A673 (cell line): ENCODE results near the gene NEO1. TPM values are rescaled to one million over a fixed set of nuclear protein-coding genes. Genes with fewer than 3 reads are reported as not detected.

Source experiments
- BruUV-seq: library from RNA; stranded (reverse); fragments of 400-500 nt; replicated peaks from 2 replicates; lab custom pipeline; 2021; lab: Mats Ljungman, UMichigan
- CTCF ChIA-PET: fragments of 300-600 bp; sonication (Branson Sonifier 250); formaldehyde crosslinking; loops from one replicate; lab custom pipeline; 2022; ENCODE audit warnings: antibody characterized with exemption; lab: Charles Lee
- POLR2A ChIA-PET: fragments of 300-600 bp; sonication (Branson Sonifier 250); formaldehyde crosslinking; loops from one replicate; lab custom pipeline; 2022; ENCODE audit warnings: antibody characterized with exemption; ENCODE audit not compliant: low non-redundant PET; lab: Charles Lee
- DNase-seq: peaks from one replicate; pipeline ENCODE4 v3.0.0-alpha.2; 2015; ENCODE audit warnings: low spot score
- H3K27ac ChIP-seq: fragments of 200-600 bp; sonication (generic); 2 replicates; pipeline ENCODE4 v1.5.1; 2016; ENCODE audit warnings: mixed run types, low read depth, mild to moderate bottlenecking, mixed read lengths, antibody characterized with exemption, low read length; ENCODE audit not compliant: poor library complexity, severe bottlenecking
- H3K27me3 ChIP-seq: fragments of 200-600 bp; sonication (generic); replicated peaks from 2 replicates; pipeline ENCODE4 v1.6.1; 2017; ENCODE audit warnings: mixed run types, low read depth, mild to moderate bottlenecking, mixed read lengths, antibody characterized with exemption, low read length; ENCODE audit not compliant: insufficient read depth, poor library complexity
- H3K36me3 ChIP-seq: fragments of 200-600 bp; sonication (generic); 2 replicates; pipeline ENCODE4 v1.6.1; 2016; ENCODE audit warnings: mixed run types, mild to moderate bottlenecking, mixed read lengths, antibody characterized with exemption, low read length; ENCODE audit not compliant: insufficient read depth, poor library complexity, severe bottlenecking
- H3K4me1 ChIP-seq: fragments of 200-600 bp; sonication (generic); 2 replicates; pipeline ENCODE4 v1.6.1; 2017; ENCODE audit warnings: mixed run types, mild to moderate bottlenecking, mixed read lengths, antibody characterized with exemption, low read length; ENCODE audit not compliant: insufficient read depth, poor library complexity, severe bottlenecking
- H3K4me3 ChIP-seq: fragments of 200-600 bp; sonication (generic); 2 replicates; pipeline ENCODE4 v1.5.1; 2016; ENCODE audit warnings: low read depth, mixed run types, mild to moderate bottlenecking, mixed read lengths, low read length; ENCODE audit not compliant: poor library complexity, severe bottlenecking
- H3K9me3 ChIP-seq: fragments of 200-600 bp; sonication (generic); 2 replicates; pipeline ENCODE4 v1.6.1; 2016; ENCODE audit warnings: mixed run types, low read depth, mild to moderate bottlenecking, mixed read lengths, antibody characterized with exemption, low read length; ENCODE audit not compliant: poor library complexity, severe bottlenecking
- EZH2 ChIP-seq: fragments of 200-600 bp; sonication (generic); IDR thresholded peaks from 2 replicates; pipeline ENCODE4 v1.6.1; 2017; ENCODE audit warnings: borderline replicate concordance, low read depth, mild to moderate bottlenecking, mixed read lengths, antibody characterized with exemption, low read length; ENCODE audit not compliant: poor library complexity, severe bottlenecking
- intact Hi-C: fragments of 100-400 bp; cut with micrococcal nuclease; formaldehyde crosslinking; loops from one replicate; pipeline ENCODE4 v1.10.0; 2022; ENCODE audit not compliant: unreplicated experiment
- total RNA-seq: library from RNA; stranded (reverse); gene quantifications from 2 replicates; pipeline ENCODE4 v1.2.3, GENCODE V29; 2021
- TF ChIP-seq, protein P1 (sequence below): fragments of 300-800, 200-600 bp; sonication (generic); conservative IDR thresholded peaks from 2 replicates; pipeline ENCODE4 v1.5.1; 2017; ENCODE audit warnings: low read depth, mild to moderate bottlenecking, antibody characterized with exemption, low read length, moderate library complexity, mixed read lengths

The NEO1 gene
- total RNA-seq, 1 experiment from 2014 or later, result 72.6 TPM

DNA sequence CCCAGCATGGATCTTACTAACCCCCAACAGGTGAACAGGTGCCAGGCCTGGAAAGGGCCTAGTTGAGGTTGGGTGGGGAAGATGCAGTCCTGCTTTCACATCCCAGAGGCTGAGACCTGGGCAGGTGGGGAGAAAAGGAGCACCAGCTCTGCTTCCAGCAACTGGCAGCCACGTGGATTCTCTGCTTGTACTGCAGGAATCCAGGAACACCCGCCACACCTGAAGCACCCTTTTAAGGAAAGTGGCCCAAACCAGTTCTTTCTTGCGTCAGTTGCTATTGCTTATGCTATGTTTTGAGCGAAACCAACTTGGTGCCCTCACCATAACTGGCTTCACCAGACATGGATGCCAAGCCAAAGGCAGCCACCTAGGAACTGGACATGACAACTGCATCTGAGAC is 28.1 kb upstream of the NEO1 start:
- ChIA-PET CTCF (no interaction called here), POLR2A (interaction anchor here (0.6 kb wide), 1 partner anchor 36 kb away, joined by 3 read pairs; no protein-coding TSS in a partner anchor)
- Histone ChIP-seq H3K27ac (no peak overlapping the region), H3K9me3 (no peaks in the 10 kb centered on the region), H3K4me3 (no peak overlapping the region), H3K36me3 (no peaks in the 10 kb centered on the region), H3K4me1 (no peaks in the 10 kb centered on the region), H3K27me3 (no peaks in the 10 kb centered on the region)
- intact Hi-C loops, result no loop called here
- DNase-seq, result no peak
- TF ChIP-seq, protein P1, sequence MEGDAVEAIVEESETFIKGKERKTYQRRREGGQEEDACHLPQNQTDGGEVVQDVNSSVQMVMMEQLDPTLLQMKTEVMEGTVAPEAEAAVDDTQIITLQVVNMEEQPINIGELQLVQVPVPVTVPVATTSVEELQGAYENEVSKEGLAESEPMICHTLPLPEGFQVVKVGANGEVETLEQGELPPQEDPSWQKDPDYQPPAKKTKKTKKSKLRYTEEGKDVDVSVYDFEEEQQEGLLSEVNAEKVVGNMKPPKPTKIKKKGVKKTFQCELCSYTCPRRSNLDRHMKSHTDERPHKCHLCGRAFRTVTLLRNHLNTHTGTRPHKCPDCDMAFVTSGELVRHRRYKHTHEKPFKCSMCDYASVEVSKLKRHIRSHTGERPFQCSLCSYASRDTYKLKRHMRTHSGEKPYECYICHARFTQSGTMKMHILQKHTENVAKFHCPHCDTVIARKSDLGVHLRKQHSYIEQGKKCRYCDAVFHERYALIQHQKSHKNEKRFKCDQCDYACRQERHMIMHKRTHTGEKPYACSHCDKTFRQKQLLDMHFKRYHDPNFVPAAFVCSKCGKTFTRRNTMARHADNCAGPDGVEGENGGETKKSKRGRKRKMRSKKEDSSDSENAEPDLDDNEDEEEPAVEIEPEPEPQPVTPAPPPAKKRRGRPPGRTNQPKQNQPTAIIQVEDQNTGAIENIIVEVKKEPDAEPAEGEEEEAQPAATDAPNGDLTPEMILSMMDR, result no peak
- no peak for TF ChIP-seq EZH2
- BruUV-seq, result no TSS peak

DNA sequence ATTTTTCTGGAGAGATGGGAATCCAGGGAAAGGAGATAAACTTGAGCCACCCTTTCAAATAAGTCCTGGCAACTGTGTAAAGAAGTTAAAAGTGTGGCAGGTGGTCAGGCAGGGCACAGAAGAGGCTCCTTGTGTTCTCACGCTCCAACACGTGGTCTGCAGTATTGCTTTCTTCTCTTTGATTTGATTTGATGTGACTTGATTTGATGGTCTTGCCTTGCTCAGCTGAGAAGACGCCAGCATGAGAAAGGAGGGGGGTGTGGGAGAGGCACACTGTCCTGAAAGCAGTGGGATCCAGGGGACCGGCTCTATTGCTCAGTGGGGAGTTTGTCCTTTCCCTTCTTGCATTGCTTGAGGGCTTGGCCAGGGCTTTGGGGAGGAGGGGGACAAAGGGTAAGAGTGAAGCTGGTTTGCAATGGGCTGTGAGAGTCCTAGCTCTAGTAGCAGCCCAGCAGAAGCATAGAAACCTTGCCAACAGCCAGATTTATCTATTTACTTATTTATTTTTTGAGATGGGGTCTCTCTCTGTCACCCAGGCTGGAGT is 25.7 kb upstream of the NEO1 start:
- Histone ChIP-seq H3K9me3 (no peaks in the 10 kb centered on the region), H3K27ac (no peak overlapping the region), H3K4me1 (no peaks in the 10 kb centered on the region), H3K27me3 (peaks cover under 1% of the 10 kb centered on the region), H3K4me3 (no peak overlapping the region), H3K36me3 (no peaks in the 10 kb centered on the region)
- TF ChIP-seq, protein P1, result no peak
- TF ChIP-seq EZH2, result no peak
- CTCF ChIA-PET, result no interaction called here
- intact Hi-C loops, result no loop called here
- POLR2A ChIA-PET, result no interaction called here
- BruUV-seq, result no TSS peak
- no peak for DNase-seq

DNA sequence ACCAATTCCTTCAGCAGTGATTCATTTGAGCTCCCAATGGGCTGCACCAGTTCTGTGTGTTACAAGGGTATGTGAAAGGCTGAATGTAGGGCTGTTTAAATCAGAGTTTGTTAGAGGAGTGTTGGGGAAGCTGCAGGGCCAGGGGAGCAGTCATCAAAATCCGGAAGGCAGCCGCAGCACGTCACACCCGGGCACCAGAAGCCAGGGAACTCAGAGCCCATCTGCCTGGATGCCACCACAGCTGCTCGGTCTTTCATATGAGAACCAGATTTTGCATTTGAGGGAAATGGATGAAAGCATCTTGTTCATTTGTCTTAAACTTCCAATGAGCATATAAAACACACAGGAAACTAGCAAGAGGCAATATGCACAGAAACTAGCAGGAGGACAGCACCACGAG is 24.2 kb upstream of the NEO1 start:
- DNase-seq, result no peak
- ChIA-PET CTCF (no interaction called here), POLR2A (no interaction called here)
- no peak overlapping the region for H3K4me3 ChIP-seq
- H3K9me3 ChIP-seq, result no peaks in the 10 kb centered on the region
- H3K27ac ChIP-seq, result no peak overlapping the region
- H3K27me3 ChIP-seq, result peaks cover 4% of the 10 kb centered on the region
- no peak for TF ChIP-seq EZH2
- TF ChIP-seq, protein P1, result no peak
- no peaks in the 10 kb centered on the region for H3K4me1 ChIP-seq
- intact Hi-C loops, result no loop called here
- H3K36me3 ChIP-seq, result no peaks in the 10 kb centered on the region
- BruUV-seq, result no TSS peak
